K562 treated with DMSO at 1 percent for 12 hours (cell line): ENCODE data around the gene MAU2. TPM values are rescaled to one million over a fixed set of nuclear protein-coding genes. Genes with fewer than 3 reads are reported as not detected.

Experiments
- total RNA-seq: library from RNA; unstranded; fragments of 300-600 nt; gene quantifications from 2 replicates; pipeline ENCODE4 v1.2.3, GENCODE V29; 2022; ENCODE audit not compliant: insufficient read depth

Gene MAU2, protein sequence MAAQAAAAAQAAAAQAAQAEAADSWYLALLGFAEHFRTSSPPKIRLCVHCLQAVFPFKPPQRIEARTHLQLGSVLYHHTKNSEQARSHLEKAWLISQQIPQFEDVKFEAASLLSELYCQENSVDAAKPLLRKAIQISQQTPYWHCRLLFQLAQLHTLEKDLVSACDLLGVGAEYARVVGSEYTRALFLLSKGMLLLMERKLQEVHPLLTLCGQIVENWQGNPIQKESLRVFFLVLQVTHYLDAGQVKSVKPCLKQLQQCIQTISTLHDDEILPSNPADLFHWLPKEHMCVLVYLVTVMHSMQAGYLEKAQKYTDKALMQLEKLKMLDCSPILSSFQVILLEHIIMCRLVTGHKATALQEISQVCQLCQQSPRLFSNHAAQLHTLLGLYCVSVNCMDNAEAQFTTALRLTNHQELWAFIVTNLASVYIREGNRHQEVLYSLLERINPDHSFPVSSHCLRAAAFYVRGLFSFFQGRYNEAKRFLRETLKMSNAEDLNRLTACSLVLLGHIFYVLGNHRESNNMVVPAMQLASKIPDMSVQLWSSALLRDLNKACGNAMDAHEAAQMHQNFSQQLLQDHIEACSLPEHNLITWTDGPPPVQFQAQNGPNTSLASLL
- 16.3 and 45.1 TPM in 2 replicates for total RNA-seq

DNA sequence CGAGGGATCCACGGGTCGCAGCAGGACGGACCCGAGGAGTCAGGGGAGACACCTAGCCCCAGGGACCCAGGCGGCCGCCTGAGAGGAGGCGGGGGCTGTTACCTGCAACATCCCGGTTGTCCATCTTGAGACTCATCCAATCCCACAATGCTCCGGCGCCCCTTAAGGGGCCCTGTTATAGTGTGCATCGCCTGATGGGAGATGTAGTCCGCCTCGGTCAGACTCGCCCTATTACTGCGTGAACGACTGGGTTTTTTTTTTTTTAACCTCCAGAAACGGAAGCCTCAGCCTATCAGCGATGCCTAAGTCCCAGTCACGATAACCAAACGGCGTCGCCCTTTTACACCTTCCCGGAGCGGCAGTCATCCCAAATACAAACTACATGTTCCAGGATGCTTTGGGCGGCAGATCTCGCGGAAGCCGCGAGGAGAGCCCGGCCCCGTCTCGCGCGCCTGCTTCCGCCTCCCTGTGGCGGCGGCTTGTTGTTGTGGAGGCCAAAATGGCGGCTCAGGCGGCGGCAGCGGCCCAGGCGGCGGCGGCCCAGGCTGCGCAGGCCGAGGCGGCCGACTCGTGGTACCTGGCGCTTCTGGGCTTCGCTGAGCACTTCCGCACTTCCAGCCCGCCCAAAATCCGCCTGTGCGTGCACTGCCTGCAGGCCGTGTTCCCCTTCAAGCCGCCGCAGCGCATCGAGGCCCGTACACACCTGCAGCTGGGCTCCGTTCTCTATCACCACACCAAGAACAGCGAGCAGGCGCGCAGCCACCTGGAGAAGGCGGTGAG lies at the start of gene MAU2, which contains the start of gene SUGP1:
Gene MAU2, plus strand, starts transcription at position 469 of the 780 bp plus-strand sequence. Its CDS starts 31 bp downstream, at position 500.
Gene SUGP1, minus strand, starts transcription at position 149 of the 780 bp plus-strand sequence. Its CDS starts 13 bp downstream, at position 136.

DNA sequence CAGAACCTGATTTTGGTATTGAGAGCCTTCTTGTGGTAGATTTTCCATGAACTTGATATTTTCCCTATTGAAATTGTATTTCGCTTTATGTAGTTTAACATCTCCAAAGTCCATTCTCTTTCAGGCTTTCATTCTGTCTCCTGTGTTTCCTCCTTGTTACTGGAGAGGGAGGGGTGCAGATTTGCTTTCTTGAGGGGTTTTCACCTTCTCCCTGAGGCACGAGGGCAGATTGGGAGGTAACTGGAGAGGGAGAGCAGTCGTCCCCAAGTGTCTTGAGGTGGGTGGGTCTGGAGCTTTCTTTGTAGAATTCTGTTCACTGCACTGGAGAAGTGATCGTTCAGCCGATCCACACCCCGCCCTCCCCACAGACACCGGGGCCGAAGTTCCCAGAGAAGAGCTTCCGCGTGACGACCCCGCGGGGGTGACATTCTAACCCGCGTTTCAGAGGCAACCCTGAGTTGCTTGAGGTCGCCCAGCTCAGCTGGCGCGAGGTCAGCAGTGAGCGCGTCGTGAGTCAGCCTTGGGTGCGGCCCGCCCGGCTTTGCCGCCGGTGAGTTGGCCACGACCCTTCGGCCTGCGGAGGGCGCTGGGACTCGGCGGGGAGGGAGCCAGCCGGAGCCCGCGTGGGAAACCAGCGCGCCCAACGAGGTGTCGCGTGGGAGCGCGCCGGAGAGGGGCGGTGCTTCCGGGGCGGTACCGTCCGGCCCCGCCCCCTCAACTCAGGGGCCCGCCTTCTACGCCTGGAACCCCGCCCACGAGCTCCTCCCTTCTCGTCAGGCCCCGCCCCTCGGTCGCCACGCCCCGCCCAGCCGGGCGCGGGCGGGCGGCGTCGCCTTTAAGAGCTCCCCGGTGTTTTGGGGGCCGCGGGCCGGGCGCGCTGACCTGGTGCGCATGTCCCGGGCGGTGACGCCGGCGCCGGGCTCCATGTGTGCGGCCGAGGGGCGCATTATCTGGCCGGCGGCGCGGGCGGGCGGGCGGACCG lies 84.5 kb downstream of the MAU2 start, which contains the start of gene GATAD2A:
Gene GATAD2A, plus strand, starts transcription at position 797 of the 982 bp plus-strand sequence. CDS start 59,671 bp downstream, outside the sequence.

Other genes with a start within 250 kb of the MAU2 start
- 36.8 and 38.4 TPM in 2 replicates for gene TMEM161A, start 182.4 kb upstream of the MAU2 start, total RNA-seq
- gene MEF2B, start 150.6 kb upstream of the MAU2 start, total RNA-seq: 9.1 and 10.9 TPM in 2 replicates
- 15.5 and 20.7 TPM in 2 replicates for gene BORCS8, start 128.7 kb upstream of the MAU2 start, total RNA-seq
- 146 and 218 TPM in 2 replicates for gene RFXANK, start 128.6 kb upstream of the MAU2 start, total RNA-seq
- 14.4 and 16.8 TPM in 2 replicates for gene NR2C2AP, start 117.4 kb upstream of the MAU2 start, total RNA-seq
- not detected in 2 replicates for gene NCAN, start 108.9 kb upstream of the MAU2 start, total RNA-seq
- not detected in 2 replicates for gene TM6SF2, start 47.5 kb upstream of the MAU2 start, total RNA-seq
- 32.2 and 56.4 TPM in 2 replicates for gene SUGP1, start 320 bp upstream of the MAU2 start, total RNA-seq
- gene GATAD2A, start 84.8 kb downstream of the MAU2 start, total RNA-seq: 22.7 and 61.2 TPM in 2 replicates
- gene TSSK6, start 194.7 kb downstream of the MAU2 start, total RNA-seq: 3.4 and 5.9 TPM in 2 replicates
- gene NDUFA13, start 195.4 kb downstream of the MAU2 start, total RNA-seq: 213 and 492 TPM in 2 replicates
- gene YJEFN3, start 208.1 kb downstream of the MAU2 start, total RNA-seq: 9.8 and 11.4 TPM in 2 replicates
- gene CILP2, start 217.4 kb downstream of the MAU2 start, total RNA-seq: 0.77 TPM in 1 of 2 replicates, not detected in the other